Measurements from ENCODE around the gene TUBA4B.
A peak's percentile ranks its signal among the peaks of the same experiment; 100 is the strongest.

TUBA4B gene

GRCh38 chr2:219289537-219290361, 36.7 kb downstream of the TUBA4B start:
- peak in 55 of 58 donors; percentile 27 to 97 (median 80) for DNase-seq

- DNase-seq: no peak
Observed at GRCh38 chr2:219290381-219291171, 37.5 kb downstream of the TUBA4B start.

GRCh38 chr2:219291394-219291793, 38.4 kb downstream of the TUBA4B start:
- DNase-seq: no peak

- no peak for DNase-seq
Observed at GRCh38 chr2:219291910-219292490, 39.0 kb downstream of the TUBA4B start.

GRCh38 chr2:219292616-219293015, 39.6 kb downstream of the TUBA4B start:
- no peak for DNase-seq

GRCh38 chr2:219293736-219294231, 40.7 kb downstream of the TUBA4B start:
- no peak for DNase-seq

GRCh38 chr2:219294356-219295351, 41.6 kb downstream of the TUBA4B start:
- DNase-seq: peak in 53 of 58 donors; percentile 29 to 84 (median 70)

GRCh38 chr2:219296142-219296541, 43.1 kb downstream of the TUBA4B start:
- no peak for DNase-seq

GRCh38 chr2:219296631-219297391, 43.8 kb downstream of the TUBA4B start:
- DNase-seq: no peak

- no peak for DNase-seq
Observed at GRCh38 chr2:219297766-219298456, 44.9 kb downstream of the TUBA4B start.

- peak in 54 of 58 donors; percentile 30 to 92 (median 76) for DNase-seq
Observed at GRCh38 chr2:219298759-219299371, 45.8 kb downstream of the TUBA4B start.

- DNase-seq: no peak
Observed at GRCh38 chr2:219299372-219299760, 46.3 kb downstream of the TUBA4B start.

- no peak for DNase-seq
Observed at GRCh38 chr2:219300022-219300421, 47.0 kb downstream of the TUBA4B start.

- DNase-seq: no peak
Observed at GRCh38 chr2:219302412-219302968, 49.4 kb downstream of the TUBA4B start.

- DNase-seq: no peak
Observed at GRCh38 chr2:219304223-219304622, 51.2 kb downstream of the TUBA4B start.

- DNase-seq: no peak
Observed at GRCh38 chr2:219306047-219306446, 53.0 kb downstream of the TUBA4B start.

- peak in 25 of 58 donors; percentile 26 to 66 (median 35) for DNase-seq
Observed at GRCh38 chr2:219308142-219309101, 55.4 kb downstream of the TUBA4B start.

All from anterior cingulate cortex (tissue), 58 donors.